Neural progenitor cell (in vitro differentiated cells): ENCODE measurements around the gene NOXA1. TPM values are rescaled to one million over a fixed set of nuclear protein-coding genes. Genes with fewer than 3 reads are reported as not detected.

Source experiments
- DNase-seq: peaks from one replicate; pipeline ENCODE4 v3.0.0-alpha.2; 2016; ENCODE audit warnings: low spot score
- H2AFZ ChIP-seq: fragments of 200-600 bp; sonication (generic); replicated peaks from 2 replicates; pipeline ENCODE4 v1.6.1; 2016; ENCODE audit warnings: antibody characterized with exemption
- H3F3A ChIP-seq: fragments of 200-600 bp; sonication (generic); 2 replicates; pipeline ENCODE4 v1.6.1; 2016; ENCODE audit warnings: antibody characterized with exemption, low read depth
- H3K27ac ChIP-seq: fragments of 200-600 bp; sonication (generic); 2 replicates; pipeline ENCODE4 v1.5.1; 2016; ENCODE audit warnings: mild to moderate bottlenecking
- H3K27me3 ChIP-seq: fragments of 200-600 bp; sonication (generic); 2 replicates; pipeline ENCODE4 v1.6.1; 2016; ENCODE audit warnings: mild to moderate bottlenecking, moderate library complexity
- H3K36me3 ChIP-seq: fragments of 200-600 bp; sonication (generic); 2 replicates; pipeline ENCODE4 v1.5.1; 2016
- H3K4me1 ChIP-seq: fragments of 200-600 bp; sonication (generic); 2 replicates; pipeline ENCODE4 v1.6.1; 2016; ENCODE audit warnings: mixed run types
- H3K4me2 ChIP-seq: fragments of 200-600 bp; sonication (generic); 2 replicates; pipeline ENCODE4 v1.6.1; 2016
- H3K4me3 ChIP-seq: fragments of 200-600 bp; sonication (generic); 2 replicates; pipeline ENCODE4 v1.5.1; 2016
- H3K79me2 ChIP-seq: fragments of 200-600 bp; sonication (generic); 2 replicates; pipeline ENCODE4 v1.6.1; 2016; ENCODE audit warnings: low read depth
- H3K9ac ChIP-seq: fragments of 200-600 bp; sonication (generic); 2 replicates; pipeline ENCODE4 v1.6.1; 2016
- H3K9me3 ChIP-seq: fragments of 200-600 bp; sonication (generic); 2 replicates; pipeline ENCODE4 v1.5.1; 2016; ENCODE audit warnings: low read depth
- H4K20me1 ChIP-seq: fragments of 200-600 bp; sonication (generic); 2 replicates; pipeline ENCODE4 v1.6.1; 2016; ENCODE audit warnings: low read depth
- H3K27ac Mint-ChIP-seq: 3 replicates; pipeline ENCODE4 v1.8.0; 2021; ENCODE audit warnings: mixed read lengths
- H3K27me3 Mint-ChIP-seq: 2 replicates; pipeline ENCODE4 v1.8.0; 2022; ENCODE audit warnings: low read depth, mild to moderate bottlenecking, inconsistent platforms, moderate library complexity, mixed read lengths; ENCODE audit not compliant: insufficient read depth
- H3K36me3 Mint-ChIP-seq: 3 replicates; pipeline ENCODE4 v1.8.0; 2021; ENCODE audit warnings: mixed read lengths
- H3K4me1 Mint-ChIP-seq: 3 replicates; pipeline ENCODE4 v1.8.0; 2021; ENCODE audit warnings: mixed read lengths
- H3K4me3 Mint-ChIP-seq: 3 replicates; pipeline ENCODE4 v1.8.0; 2021; ENCODE audit warnings: mild to moderate bottlenecking, moderate library complexity, mixed read lengths
- H3K9me3 Mint-ChIP-seq: 3 replicates; pipeline ENCODE4 v1.8.0; 2020; ENCODE audit warnings: mixed read lengths
- CTCF ChIP-seq: fragments of 200-600 bp; sonication (generic); IDR thresholded peaks from 2 replicates; pipeline ENCODE4 v1.5.1; 2017; ENCODE audit warnings: antibody characterized with exemption, mild to moderate bottlenecking
- EZH2 ChIP-seq: fragments of 200-600 bp; sonication (generic); IDR thresholded peaks from 2 replicates; pipeline ENCODE4 v1.6.1; 2017; ENCODE audit warnings: antibody characterized with exemption, mild to moderate bottlenecking, moderate library complexity
- EZH2phosphoT487 ChIP-seq: fragments of 200-600 bp; sonication (generic); IDR thresholded peaks from 2 replicates; pipeline ENCODE4 v1.6.1; 2017; ENCODE audit warnings: antibody characterized with exemption
- total RNA-seq: library from RNA; depleted of rRNA; stranded (reverse); fragments of >200 nt; gene quantifications from 2 replicates; pipeline ENCODE4 v1.2.3, GENCODE V29; 2015; ENCODE audit warnings: low replicate concordance

The NOXA1 gene
- total RNA-seq, 1 donor from 2014 or later = 0.39 TPM

GRCh38 chr9:137460363-137461315 is 37.4 kb downstream of the NOXA1 start:
- Mint-ChIP-seq H3K36me3 (peaks cover 2% of the 10 kb centered on the region), H3K4me1 (peaks cover 12% of the 10 kb centered on the region), H3K4me3 (no peak overlapping the region), H3K27ac (no peak overlapping the region), H3K27me3 (peaks cover 2% of the 10 kb centered on the region), H3K9me3 (no peaks in the 10 kb centered on the region)
- H2AFZ ChIP-seq = no peak overlapping the region
- peaks cover 11% of the 10 kb centered on the region for H3K4me1 ChIP-seq
- no peak overlapping the region for H3K9ac ChIP-seq
- no peak for DNase-seq
- H3F3A ChIP-seq = no peaks in the 10 kb centered on the region
- H3K4me3 ChIP-seq = no peak overlapping the region
- no peaks in the 10 kb centered on the region for H3K9me3 ChIP-seq
- H3K36me3 ChIP-seq = no peaks in the 10 kb centered on the region
- TF ChIP-seq CTCF = no peak
- no peak for TF ChIP-seq EZH2
- no peak for TF ChIP-seq EZH2phosphoT487
- H4K20me1 ChIP-seq = peaks cover 29% of the 10 kb centered on the region
- no peak overlapping the region for H3K27ac ChIP-seq
- peaks cover 48% of the 10 kb centered on the region for H3K27me3 ChIP-seq
- H3K4me2 ChIP-seq = no peak overlapping the region
- peaks cover 7% of the 10 kb centered on the region for H3K79me2 ChIP-seq

GRCh38 chr9:137461316-137461662 is 38.1 kb downstream of the NOXA1 start:
- H3K27ac ChIP-seq = no peak overlapping the region
- H3K79me2 ChIP-seq = peaks cover 7% of the 10 kb centered on the region
- H3K4me3 Mint-ChIP-seq = no peak overlapping the region
- H3K9me3 ChIP-seq = no peaks in the 10 kb centered on the region
- H3K4me2 ChIP-seq = no peak overlapping the region
- H3K27me3 Mint-ChIP-seq = no peaks in the 10 kb centered on the region
- H3K9ac ChIP-seq = no peak overlapping the region
- no peak for DNase-seq
- H3K36me3 Mint-ChIP-seq = no peaks in the 10 kb centered on the region
- no peak overlapping the region for H2AFZ ChIP-seq
- no peak overlapping the region for H3K27ac Mint-ChIP-seq
- TF ChIP-seq EZH2phosphoT487 = no peak
- H3K27me3 ChIP-seq = peaks cover 48% of the 10 kb centered on the region
- H3K4me1 Mint-ChIP-seq = peaks cover 9% of the 10 kb centered on the region
- H3K9me3 Mint-ChIP-seq = peaks cover 1% of the 10 kb centered on the region
- H3K4me1 ChIP-seq = peaks cover 11% of the 10 kb centered on the region
- no peaks in the 10 kb centered on the region for H3F3A ChIP-seq
- H3K36me3 ChIP-seq = no peaks in the 10 kb centered on the region
- H3K4me3 ChIP-seq = no peak overlapping the region
- H4K20me1 ChIP-seq = peaks cover 23% of the 10 kb centered on the region

GRCh38 chr9:137461663-137462395 is 38.6 kb downstream of the NOXA1 start:
- H3K4me2 ChIP-seq = peak overlapping the region; percentile 52
- H3K79me2 ChIP-seq = peaks cover 7% of the 10 kb centered on the region
- H3K27ac ChIP-seq = no peak overlapping the region
- no peaks in the 10 kb centered on the region for H3K27me3 Mint-ChIP-seq
- H3F3A ChIP-seq = no peaks in the 10 kb centered on the region
- H3K27me3 ChIP-seq = peaks cover 48% of the 10 kb centered on the region
- H4K20me1 ChIP-seq = peaks cover 18% of the 10 kb centered on the region
- H2AFZ ChIP-seq = no peak overlapping the region
- H3K9me3 ChIP-seq = no peaks in the 10 kb centered on the region
- TF ChIP-seq EZH2 = peak; percentile 57
- peak; percentile 24 for TF ChIP-seq CTCF
- TF ChIP-seq EZH2phosphoT487 = peak; percentile 33
- H3K9me3 Mint-ChIP-seq = peaks cover 2% of the 10 kb centered on the region
- no peaks in the 10 kb centered on the region for H3K36me3 ChIP-seq
- no peak overlapping the region for H3K27ac Mint-ChIP-seq
- no peak overlapping the region for H3K4me3 Mint-ChIP-seq
- H3K36me3 Mint-ChIP-seq = no peaks in the 10 kb centered on the region
- peak; percentile 93 for DNase-seq
- H3K4me1 Mint-ChIP-seq = peaks cover 6% of the 10 kb centered on the region
- no peak overlapping the region for H3K4me3 ChIP-seq
- no peak overlapping the region for H3K9ac ChIP-seq
- peaks cover 11% of the 10 kb centered on the region for H3K4me1 ChIP-seq
